ENCODE measurements around the gene ZIM2.
A peak's percentile ranks its signal among the peaks of the same experiment; 100 is the strongest.
"Not testable (repeated sequence)": the region's sequence is repeated elsewhere in the genome, so short reads cannot be mapped to it uniquely, and the experiment has no call there.

ZIM2 gene

GRCh38 chr19:56858026-56858425, 17.5 kb upstream of the ZIM2 start:
- TF ChIP-seq, protein P1, sequence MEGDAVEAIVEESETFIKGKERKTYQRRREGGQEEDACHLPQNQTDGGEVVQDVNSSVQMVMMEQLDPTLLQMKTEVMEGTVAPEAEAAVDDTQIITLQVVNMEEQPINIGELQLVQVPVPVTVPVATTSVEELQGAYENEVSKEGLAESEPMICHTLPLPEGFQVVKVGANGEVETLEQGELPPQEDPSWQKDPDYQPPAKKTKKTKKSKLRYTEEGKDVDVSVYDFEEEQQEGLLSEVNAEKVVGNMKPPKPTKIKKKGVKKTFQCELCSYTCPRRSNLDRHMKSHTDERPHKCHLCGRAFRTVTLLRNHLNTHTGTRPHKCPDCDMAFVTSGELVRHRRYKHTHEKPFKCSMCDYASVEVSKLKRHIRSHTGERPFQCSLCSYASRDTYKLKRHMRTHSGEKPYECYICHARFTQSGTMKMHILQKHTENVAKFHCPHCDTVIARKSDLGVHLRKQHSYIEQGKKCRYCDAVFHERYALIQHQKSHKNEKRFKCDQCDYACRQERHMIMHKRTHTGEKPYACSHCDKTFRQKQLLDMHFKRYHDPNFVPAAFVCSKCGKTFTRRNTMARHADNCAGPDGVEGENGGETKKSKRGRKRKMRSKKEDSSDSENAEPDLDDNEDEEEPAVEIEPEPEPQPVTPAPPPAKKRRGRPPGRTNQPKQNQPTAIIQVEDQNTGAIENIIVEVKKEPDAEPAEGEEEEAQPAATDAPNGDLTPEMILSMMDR (IDR thresholded peaks at IDR 0.05; ENCODE audit: insufficient read depth, low read depth, low read length, missing control alignments) = no peak
- DNase-seq (ENCODE audit: low read depth) = no peak
- H3K4me3 ChIP-seq (ENCODE audit: low read length) = no peak overlapping the region

DNA sequence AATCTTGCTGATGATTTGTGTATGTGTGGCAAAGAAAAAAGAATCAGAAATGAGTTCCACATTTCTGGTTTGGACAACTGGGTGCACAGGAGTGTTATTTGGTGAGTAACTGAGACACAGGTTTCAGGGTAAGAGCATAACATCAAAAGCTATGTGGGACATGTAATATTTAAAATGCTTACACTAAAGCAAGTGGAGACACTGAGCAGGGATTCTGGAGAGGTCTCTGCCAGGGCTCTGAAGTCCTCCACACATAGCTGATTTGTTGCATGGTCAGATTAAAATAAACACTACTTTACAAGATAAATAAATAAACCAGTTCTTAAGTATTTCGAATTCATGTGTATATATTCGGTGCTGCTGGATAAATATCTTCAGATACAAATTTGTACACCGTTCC, 16.3 kb upstream of the ZIM2 start:
- DNase-seq (ENCODE audit: low read depth) = no peak
- H3K4me3 ChIP-seq (ENCODE audit: low read length) = no peak overlapping the region
- TF ChIP-seq, protein P1 (IDR thresholded peaks at IDR 0.05; ENCODE audit: insufficient read depth, low read depth, low read length, missing control alignments) = no peak

DNA sequence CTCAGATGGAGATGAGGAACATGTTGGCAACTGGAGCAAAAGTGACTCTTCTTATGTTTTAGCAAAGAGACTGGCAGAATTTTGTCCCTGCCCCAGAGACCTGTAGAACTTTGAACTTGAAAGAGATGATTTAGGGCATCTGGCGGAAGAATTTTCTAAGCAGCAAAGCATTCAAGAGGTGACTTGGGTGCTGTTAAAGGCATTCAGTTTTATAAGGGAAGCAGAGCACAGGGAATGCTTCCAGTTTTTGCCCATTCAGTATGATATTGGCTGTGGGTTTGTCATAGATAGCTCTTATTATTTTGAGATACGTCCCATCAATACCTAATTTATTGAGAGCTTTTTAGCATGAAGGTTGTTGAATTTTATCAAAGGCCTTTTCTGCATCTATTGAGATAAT, 11.8 kb upstream of the ZIM2 start:
- H3K4me3 ChIP-seq (ENCODE audit: low read length); DNase-seq (ENCODE audit: low read depth): not testable (repeated sequence)

DNA sequence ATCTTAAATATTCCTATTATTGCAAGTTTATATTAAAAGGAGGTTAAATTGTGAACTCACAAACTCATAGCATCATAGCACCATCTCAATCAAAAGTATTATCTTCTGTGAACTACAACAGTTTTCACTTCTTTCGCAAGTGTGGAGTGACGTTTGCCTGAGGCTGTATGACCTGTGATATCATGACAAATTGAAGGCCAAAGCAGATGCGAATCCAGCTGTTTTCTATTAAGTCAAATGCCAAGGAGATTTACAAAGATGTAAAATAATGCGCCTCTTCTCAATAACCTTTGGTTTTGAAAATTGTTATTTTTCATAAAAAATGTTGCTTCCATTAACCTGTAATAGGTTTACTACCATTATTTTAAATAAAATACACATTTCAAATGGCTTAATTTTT, 7.6 kb upstream of the ZIM2 start:
- DNase-seq (ENCODE audit: low read depth) = no peak
- TF ChIP-seq, protein P1 (IDR thresholded peaks at IDR 0.05; ENCODE audit: insufficient read depth, low read depth, low read length, missing control alignments) = no peak
- H3K4me3 ChIP-seq (ENCODE audit: low read length) = no peak overlapping the region

- DNase-seq (ENCODE audit: low read depth) = no peak
- no peak overlapping the region for H3K4me3 ChIP-seq (ENCODE audit: low read length)
- TF ChIP-seq, protein P1 (IDR thresholded peaks at IDR 0.05; ENCODE audit: insufficient read depth, low read depth, low read length, missing control alignments) = no peak
Observed at GRCh38 chr19:56842412-56842811, 1.9 kb upstream of the ZIM2 start.

DNA sequence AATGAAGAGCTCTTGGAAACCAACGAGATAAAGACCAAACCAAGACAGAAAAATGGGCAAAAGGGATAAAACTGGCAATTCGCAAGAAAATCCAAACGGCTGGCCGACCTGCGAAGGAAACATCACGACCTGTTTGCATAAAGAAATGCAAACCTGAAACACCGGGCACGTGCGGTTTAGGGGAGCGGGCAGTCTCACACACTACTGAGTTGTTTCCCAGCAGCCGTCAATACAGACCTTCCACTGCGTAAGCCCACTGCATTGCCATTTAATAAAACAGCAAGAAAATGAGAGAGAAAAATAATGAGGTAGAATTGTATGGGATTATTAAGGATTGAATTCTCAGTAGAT, 642 bp upstream of the ZIM2 start:
- TF ChIP-seq, protein P1 (IDR thresholded peaks at IDR 0.05; ENCODE audit: insufficient read depth, low read depth, low read length, missing control alignments) = no peak
- no peak overlapping the region for H3K4me3 ChIP-seq (ENCODE audit: low read length)
- DNase-seq (ENCODE audit: low read depth) = no peak

- no peak overlapping the region for H3K4me3 ChIP-seq (ENCODE audit: low read length)
- TF ChIP-seq, protein P1 (IDR thresholded peaks at IDR 0.05; ENCODE audit: insufficient read depth, low read depth, low read length, missing control alignments) = no peak
- DNase-seq (ENCODE audit: low read depth) = peak; percentile 9
Observed at GRCh38 chr19:56839652-56840450, 675 bp downstream of the ZIM2 start.

Data from epithelial cell of esophagus (primary cell).